Upper lobe of right lung (tissue), 1 donor: ENCODE results near the gene CDK15. TPM values are rescaled to one million over a fixed set of nuclear protein-coding genes. Genes with fewer than 3 reads are reported as not detected.

ENCODE experiments used
- ATAC-seq: fragments of 200-7000 bp; cut with Tn5 transposase; one replicate; pipeline ENCODE4 v1.9.1; 2020; ENCODE audit warnings: mild to moderate bottlenecking, moderate library complexity
- DNase-seq: peaks from one replicate; pipeline ENCODE4 v3.0.0-alpha.2; 2020
- H3K27ac ChIP-seq: fragments of 200-600 bp; one replicate; pipeline ENCODE4 v1.8.0; 2022
- H3K27me3 ChIP-seq: fragments of 200-600 bp; one replicate; pipeline ENCODE4 v1.8.0; 2022; ENCODE audit warnings: mild to moderate bottlenecking
- H3K36me3 ChIP-seq: fragments of 200-600 bp; one replicate; pipeline ENCODE4 v1.8.0; 2022
- H3K4me1 ChIP-seq: fragments of 200-600 bp; one replicate; pipeline ENCODE4 v1.8.0; 2022
- H3K4me3 ChIP-seq: fragments of 200-600 bp; one replicate; pipeline ENCODE4 v1.8.0; 2022; ENCODE audit warnings: mild to moderate bottlenecking
- H3K9me3 ChIP-seq: fragments of 200-600 bp; one replicate; pipeline ENCODE4 v1.8.0; 2022
- intact Hi-C: fragments of 100-400 bp; cut with DNase I; formaldehyde crosslinking; loops from one replicate; pipeline ENCODE4 v1.11.0; 2022
- total RNA-seq: library from RNA; stranded (reverse); fragmentation: NEBNext Ultra II Directional; extraction: Animal tissue kit (Norgen Biotek cat#: 25700); gene quantifications from one replicate; pipeline ENCODE4 v1.2.1, GENCODE V29; 2021
- TF ChIP-seq, protein P1 (sequence below): fragments of 200-600 bp; IDR thresholded peaks from one replicate; pipeline ENCODE4 v1.8.0; 2022; ENCODE audit warnings: antibody characterized with exemption
- donor health status: DM: no; HTN: yes; CAD: no; lungs with severe emphysema.

CDK15 gene
- total RNA-seq, 1 donor from 2014 or later, result 6.0 TPM

GRCh38 chr2:201847481-201847880 lies 41.1 kb downstream of the CDK15 start:
- no peak overlapping the region for H3K4me3 ChIP-seq
- no peak for ATAC-seq
- no peak overlapping the region for H3K27ac ChIP-seq
- no peaks in the 10 kb centered on the region for H3K9me3 ChIP-seq
- intact Hi-C loops, result no loop called here
- no peaks in the 10 kb centered on the region for H3K36me3 ChIP-seq
- no peaks in the 10 kb centered on the region for H3K4me1 ChIP-seq
- no peak for DNase-seq
- TF ChIP-seq, protein P1, sequence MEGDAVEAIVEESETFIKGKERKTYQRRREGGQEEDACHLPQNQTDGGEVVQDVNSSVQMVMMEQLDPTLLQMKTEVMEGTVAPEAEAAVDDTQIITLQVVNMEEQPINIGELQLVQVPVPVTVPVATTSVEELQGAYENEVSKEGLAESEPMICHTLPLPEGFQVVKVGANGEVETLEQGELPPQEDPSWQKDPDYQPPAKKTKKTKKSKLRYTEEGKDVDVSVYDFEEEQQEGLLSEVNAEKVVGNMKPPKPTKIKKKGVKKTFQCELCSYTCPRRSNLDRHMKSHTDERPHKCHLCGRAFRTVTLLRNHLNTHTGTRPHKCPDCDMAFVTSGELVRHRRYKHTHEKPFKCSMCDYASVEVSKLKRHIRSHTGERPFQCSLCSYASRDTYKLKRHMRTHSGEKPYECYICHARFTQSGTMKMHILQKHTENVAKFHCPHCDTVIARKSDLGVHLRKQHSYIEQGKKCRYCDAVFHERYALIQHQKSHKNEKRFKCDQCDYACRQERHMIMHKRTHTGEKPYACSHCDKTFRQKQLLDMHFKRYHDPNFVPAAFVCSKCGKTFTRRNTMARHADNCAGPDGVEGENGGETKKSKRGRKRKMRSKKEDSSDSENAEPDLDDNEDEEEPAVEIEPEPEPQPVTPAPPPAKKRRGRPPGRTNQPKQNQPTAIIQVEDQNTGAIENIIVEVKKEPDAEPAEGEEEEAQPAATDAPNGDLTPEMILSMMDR, result no peak
- H3K27me3 ChIP-seq, result no peaks in the 10 kb centered on the region

- no peak overlapping the region for H3K4me3 ChIP-seq
- no peak overlapping the region for H3K27ac ChIP-seq
- no peaks in the 10 kb centered on the region for H3K27me3 ChIP-seq
- DNase-seq, result no peak
- intact Hi-C loops, result no loop called here
- H3K9me3 ChIP-seq, result no peaks in the 10 kb centered on the region
- H3K36me3 ChIP-seq, result no peaks in the 10 kb centered on the region
- no peak for ATAC-seq
- TF ChIP-seq, protein P1, result no peak
- no peaks in the 10 kb centered on the region for H3K4me1 ChIP-seq
Measured at GRCh38 chr2:201852462-201852861, 46.1 kb downstream of the CDK15 start.

- Histone ChIP-seq H3K27me3 (no peaks in the 10 kb centered on the region), H3K27ac (no peak overlapping the region), H3K9me3 (no peaks in the 10 kb centered on the region), H3K36me3 (no peaks in the 10 kb centered on the region), H3K4me3 (no peak overlapping the region), H3K4me1 (no peaks in the 10 kb centered on the region)
- no peak for ATAC-seq
- no peak for DNase-seq
- TF ChIP-seq, protein P1, result no peak
- intact Hi-C loops, result no loop called here
Measured at GRCh38 chr2:201852878-201853415, 46.6 kb downstream of the CDK15 start.

DNA sequence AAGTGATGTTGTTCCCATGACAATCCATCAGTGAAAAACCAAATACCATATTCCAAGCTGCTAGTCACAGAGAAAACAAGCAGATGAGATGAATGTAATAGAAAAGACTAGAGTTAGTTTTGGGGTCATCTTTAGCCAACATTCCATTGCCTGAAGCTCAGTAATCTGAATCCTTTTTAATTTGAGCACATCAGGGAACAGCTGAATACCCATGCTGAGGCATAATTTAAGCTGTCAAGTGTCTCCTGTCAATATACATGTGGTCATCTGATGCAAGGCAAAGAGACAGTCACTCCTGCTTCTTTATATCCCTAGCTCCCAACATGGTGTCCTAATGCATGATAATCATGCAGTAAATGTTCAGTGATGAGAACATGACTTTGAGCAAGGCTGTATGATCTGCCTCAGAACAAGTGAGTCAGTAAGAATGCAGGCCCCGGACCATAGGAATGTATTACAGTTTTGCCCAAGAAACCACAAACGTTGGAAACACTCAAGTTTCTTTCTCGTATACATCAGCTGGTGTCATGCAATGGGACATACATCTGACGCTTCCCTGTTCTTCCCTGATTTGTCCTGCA lies 48.0 kb downstream of the CDK15 start:
- Histone ChIP-seq H3K9me3 (no peaks in the 10 kb centered on the region), H3K4me1 (no peaks in the 10 kb centered on the region), H3K27me3 (peaks cover 6% of the 10 kb centered on the region), H3K36me3 (no peaks in the 10 kb centered on the region), H3K4me3 (no peak overlapping the region), H3K27ac (no peak overlapping the region)
- intact Hi-C loops, result no loop called here
- no peak for ATAC-seq
- no peak for DNase-seq
- TF ChIP-seq, protein P1, result no peak

GRCh38 chr2:201854841-201855240 lies 48.5 kb downstream of the CDK15 start:
- intact Hi-C loops, result no loop called here
- Histone ChIP-seq H3K27me3 (peaks cover 12% of the 10 kb centered on the region), H3K36me3 (no peaks in the 10 kb centered on the region), H3K4me3 (no peak overlapping the region), H3K4me1 (no peaks in the 10 kb centered on the region), H3K9me3 (no peaks in the 10 kb centered on the region), H3K27ac (no peak overlapping the region)
- TF ChIP-seq, protein P1, result no peak
- ATAC-seq (no peak), DNase-seq (no peak)

GRCh38 chr2:201855356-201855755 lies 49.0 kb downstream of the CDK15 start:
- Histone ChIP-seq H3K4me3 (no peak overlapping the region), H3K9me3 (no peaks in the 10 kb centered on the region), H3K27ac (no peak overlapping the region), H3K27me3 (peaks cover 15% of the 10 kb centered on the region), H3K36me3 (no peaks in the 10 kb centered on the region), H3K4me1 (no peaks in the 10 kb centered on the region)
- TF ChIP-seq, protein P1, result no peak
- DNase-seq (no peak), ATAC-seq (no peak)
- intact Hi-C loops, result no loop called here
